ENCODE data around the gene THAP3.
A peak's percentile ranks its signal among the peaks of the same experiment; 100 is the strongest.

Gene THAP3

DNA sequence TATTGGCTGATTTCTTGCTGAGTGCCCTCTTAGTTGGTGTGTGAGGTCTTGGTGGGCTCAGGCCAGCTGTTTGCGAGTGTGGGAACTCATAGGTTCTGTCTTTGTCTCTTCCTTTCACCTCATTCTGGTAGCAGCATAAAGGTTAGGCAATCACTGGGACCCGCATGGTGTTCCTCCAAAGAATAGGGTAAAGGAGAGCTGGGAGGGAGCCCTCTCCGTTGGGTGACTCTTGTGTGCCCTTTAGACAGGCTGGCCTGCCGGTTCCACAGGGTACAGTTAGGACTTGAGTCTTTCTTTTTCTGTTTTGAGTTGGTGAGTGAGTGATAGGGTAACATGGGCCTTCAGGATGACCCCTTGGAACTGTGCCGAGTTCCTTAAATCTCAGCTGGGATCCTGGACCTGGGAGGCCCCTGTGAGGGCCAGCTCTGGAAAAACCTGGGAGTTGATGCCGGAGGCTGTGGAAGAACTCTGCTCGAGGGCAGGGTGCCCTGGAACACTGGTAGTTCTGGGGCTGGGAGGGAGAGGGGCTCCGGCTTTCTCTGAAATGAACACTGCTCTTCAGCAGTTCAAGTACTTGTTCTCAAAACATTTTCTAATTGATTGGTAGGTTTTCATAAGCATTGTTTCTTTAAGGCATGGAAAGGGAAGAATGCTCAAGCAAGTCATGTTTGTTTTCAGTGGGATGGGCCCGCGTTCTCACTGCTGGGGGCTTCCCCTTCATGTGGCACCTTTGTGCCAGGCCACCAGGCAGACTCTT lies 2.1 kb upstream of the THAP3 start:
- DNase-seq (ENCODE audit: low read depth) = no peak
- TF ChIP-seq, protein P1, sequence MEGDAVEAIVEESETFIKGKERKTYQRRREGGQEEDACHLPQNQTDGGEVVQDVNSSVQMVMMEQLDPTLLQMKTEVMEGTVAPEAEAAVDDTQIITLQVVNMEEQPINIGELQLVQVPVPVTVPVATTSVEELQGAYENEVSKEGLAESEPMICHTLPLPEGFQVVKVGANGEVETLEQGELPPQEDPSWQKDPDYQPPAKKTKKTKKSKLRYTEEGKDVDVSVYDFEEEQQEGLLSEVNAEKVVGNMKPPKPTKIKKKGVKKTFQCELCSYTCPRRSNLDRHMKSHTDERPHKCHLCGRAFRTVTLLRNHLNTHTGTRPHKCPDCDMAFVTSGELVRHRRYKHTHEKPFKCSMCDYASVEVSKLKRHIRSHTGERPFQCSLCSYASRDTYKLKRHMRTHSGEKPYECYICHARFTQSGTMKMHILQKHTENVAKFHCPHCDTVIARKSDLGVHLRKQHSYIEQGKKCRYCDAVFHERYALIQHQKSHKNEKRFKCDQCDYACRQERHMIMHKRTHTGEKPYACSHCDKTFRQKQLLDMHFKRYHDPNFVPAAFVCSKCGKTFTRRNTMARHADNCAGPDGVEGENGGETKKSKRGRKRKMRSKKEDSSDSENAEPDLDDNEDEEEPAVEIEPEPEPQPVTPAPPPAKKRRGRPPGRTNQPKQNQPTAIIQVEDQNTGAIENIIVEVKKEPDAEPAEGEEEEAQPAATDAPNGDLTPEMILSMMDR (conservative IDR thresholded peaks at IDR 0.05; ENCODE audit: control insufficient read depth, insufficient read depth, low read depth, low read length) = no peak
- H3K4me3 ChIP-seq (ENCODE audit: control insufficient read depth, low read depth, low read length) = no peak overlapping the region

DNA sequence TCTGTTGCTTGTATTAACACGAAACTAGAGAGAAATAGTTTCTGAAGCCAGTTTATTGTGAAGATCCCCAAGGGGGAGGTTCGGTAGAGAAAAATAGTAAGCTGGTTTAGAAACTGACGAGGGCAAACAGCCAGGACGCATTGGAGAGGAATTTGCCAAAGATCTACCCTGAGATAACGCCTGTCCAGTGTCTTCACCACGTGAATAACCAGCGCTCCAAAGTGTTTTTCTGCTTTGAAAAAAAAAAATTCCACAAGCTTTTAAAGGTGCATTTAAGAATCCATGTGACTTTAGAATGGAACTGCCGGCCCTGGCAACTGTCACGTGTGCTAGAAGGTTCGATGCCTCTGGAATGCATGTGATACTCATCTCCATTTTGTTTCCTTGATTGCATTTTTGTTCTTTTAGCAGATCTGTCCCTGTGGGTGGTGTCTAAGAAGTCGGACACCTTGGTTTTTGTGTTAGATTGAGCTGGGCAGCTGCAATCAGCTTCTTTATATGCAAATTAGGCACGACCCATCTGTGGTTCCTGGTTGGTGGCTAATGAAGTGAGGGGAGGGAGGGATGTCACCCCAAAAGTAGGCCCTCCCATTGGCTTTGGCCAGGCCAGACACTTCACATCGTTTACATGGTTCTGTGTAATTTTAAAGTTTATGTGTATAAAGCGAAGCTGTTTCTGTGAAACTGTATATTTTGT lies 1.3 kb upstream of the THAP3 start:
- DNase-seq (ENCODE audit: low read depth) = no peak

DNA sequence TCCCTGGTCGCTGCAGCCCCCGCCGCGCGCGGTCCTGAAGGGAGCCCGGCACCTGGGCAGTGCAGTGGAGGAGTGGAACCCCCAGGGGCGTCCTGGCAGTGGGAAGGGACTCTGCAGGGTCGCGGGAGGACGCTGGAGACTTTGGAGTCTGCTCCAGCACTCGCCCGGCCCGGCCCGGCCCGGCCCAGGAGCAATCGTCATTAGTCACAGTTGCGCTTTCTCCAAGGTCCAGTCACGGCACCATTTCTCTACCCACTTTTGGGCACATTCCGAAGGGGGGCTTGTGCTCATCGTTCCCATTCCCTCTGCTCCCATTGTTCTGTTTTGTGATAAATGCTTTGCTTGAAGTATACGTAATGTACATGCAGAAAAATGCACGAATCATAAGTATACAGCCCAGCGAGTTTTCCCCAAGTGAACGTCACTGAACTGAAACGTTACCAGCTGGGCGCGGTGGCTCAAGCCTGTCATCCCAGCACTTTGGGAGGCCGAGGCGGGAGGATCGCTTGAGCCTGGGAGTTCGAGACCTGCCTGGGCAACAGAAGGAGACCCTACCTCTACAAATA lies 999 bp downstream of the THAP3 start:
- peak overlapping the region; percentile 71 for H3K4me3 ChIP-seq (ENCODE audit: control insufficient read depth, low read depth, low read length)
- DNase-seq (ENCODE audit: low read depth) = peak; percentile 76
- TF ChIP-seq, protein P1 (conservative IDR thresholded peaks at IDR 0.05; ENCODE audit: control insufficient read depth, insufficient read depth, low read depth, low read length) = no peak

More for the DNA sequence above, 1.3 kb upstream of the THAP3 start:
- TF ChIP-seq, protein P1 (conservative IDR thresholded peaks at IDR 0.05; ENCODE audit: control insufficient read depth, insufficient read depth, low read depth, low read length) = no peak
- no peak overlapping the region for H3K4me3 ChIP-seq (ENCODE audit: control insufficient read depth, low read depth, low read length)

DNA sequence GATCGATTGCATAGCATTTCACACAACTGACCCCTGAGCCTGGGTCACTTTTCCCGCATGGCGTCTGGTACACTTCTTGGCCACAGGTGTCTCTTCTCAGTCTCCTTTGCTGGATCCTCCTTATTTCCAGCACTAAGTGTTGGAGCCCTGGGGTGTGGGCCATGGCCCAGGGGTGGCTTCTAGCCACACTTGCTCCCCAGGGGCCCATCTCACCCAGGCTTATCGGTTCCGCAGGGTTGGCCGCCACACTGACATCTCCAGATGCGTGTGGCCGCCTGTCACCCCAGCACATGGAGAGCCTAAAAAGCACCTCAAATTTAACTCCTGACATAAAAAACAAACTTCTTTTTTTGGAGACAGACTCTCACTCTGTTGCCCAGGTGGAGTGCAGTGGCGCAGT lies 2.4 kb downstream of the THAP3 start:
- no peak for DNase-seq (ENCODE audit: low read depth)
- no peak overlapping the region for H3K4me3 ChIP-seq (ENCODE audit: control insufficient read depth, low read depth, low read length)
- TF ChIP-seq, protein P1 (conservative IDR thresholded peaks at IDR 0.05; ENCODE audit: control insufficient read depth, insufficient read depth, low read depth, low read length) = no peak

DNA sequence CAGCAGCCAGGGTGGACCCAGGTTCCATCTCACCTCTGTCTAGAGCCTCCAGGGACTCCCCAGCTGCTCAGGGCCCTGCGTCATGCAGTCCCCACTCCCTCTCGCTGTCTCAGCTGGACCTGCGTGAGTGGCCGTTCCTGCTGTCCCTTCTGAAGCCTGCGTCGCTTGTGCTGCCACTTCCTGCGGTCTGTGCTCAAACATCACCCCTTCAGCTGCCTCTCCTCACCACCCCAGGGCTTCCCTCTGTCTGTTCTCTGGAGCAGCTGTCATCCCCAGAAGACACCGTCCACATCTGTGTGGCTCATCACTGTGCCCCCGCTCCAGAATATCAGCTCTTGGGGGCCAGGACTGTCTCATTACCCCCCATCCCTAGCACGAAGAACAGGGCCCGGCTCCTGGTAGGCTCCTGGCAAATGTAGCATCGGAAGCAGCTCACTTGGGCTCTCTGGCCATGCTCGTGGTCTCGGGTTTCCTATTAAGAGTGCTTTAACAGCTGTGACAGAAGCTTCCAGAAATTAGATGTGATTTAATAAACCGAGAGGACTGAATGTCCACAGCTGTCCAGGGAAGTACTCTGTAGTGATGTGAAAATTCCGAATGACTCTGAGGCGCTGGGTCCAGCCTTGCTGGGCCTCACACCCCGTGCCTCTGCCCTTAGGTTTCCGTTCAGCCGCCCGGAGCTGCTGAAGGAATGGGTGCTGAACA lies 3.3 kb downstream of the THAP3 start:
- H3K4me3 ChIP-seq (ENCODE audit: control insufficient read depth, low read depth, low read length) = no peak overlapping the region
- TF ChIP-seq, protein P1 (conservative IDR thresholded peaks at IDR 0.05; ENCODE audit: control insufficient read depth, insufficient read depth, low read depth, low read length) = no peak

DNA sequence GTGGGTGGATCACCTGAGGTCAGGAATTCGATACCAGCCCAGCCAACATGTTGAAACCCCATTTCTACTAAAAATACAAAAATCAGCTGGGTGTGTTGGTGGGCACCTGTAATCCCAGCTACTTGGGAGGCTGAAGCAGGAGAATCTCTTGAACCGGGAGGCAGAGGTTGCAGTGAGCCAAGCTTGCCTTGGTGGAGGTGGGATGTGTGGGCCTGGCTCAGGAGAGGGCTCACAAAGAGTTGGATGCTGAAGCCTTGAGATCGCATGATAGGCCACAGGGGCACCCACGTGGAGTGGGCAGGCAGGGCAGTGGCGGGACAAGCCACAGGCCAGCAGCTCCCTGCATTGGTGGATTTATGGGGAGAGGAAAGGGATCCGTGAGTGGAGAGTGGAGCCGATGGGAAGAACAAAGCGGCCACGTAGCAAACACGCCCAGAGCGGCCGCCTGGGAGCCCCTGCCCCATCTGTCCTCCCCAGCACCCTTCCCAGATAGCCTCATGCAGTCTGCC lies 4.4 kb downstream of the THAP3 start:
- H3K4me3 ChIP-seq (ENCODE audit: control insufficient read depth, low read depth, low read length) = no peak overlapping the region
- DNase-seq (ENCODE audit: low read depth) = no peak
- TF ChIP-seq, protein P1 (conservative IDR thresholded peaks at IDR 0.05; ENCODE audit: control insufficient read depth, insufficient read depth, low read depth, low read length) = no peak

More for the DNA sequence above, 3.3 kb downstream of the THAP3 start:
- DNase-seq (ENCODE audit: low read depth) = no peak
